HG03521 (cell line): ENCODE results near the gene TMF1.

Experiments
- ATAC-seq: cut with Tn5 transposase; IDR thresholded peaks from one replicate; pipeline ENCODE4 v1.9.1; 2021; ENCODE audit warnings: mild to moderate bottlenecking, moderate library complexity; ENCODE audit not compliant: unreplicated experiment

TMF1 gene

DNA sequence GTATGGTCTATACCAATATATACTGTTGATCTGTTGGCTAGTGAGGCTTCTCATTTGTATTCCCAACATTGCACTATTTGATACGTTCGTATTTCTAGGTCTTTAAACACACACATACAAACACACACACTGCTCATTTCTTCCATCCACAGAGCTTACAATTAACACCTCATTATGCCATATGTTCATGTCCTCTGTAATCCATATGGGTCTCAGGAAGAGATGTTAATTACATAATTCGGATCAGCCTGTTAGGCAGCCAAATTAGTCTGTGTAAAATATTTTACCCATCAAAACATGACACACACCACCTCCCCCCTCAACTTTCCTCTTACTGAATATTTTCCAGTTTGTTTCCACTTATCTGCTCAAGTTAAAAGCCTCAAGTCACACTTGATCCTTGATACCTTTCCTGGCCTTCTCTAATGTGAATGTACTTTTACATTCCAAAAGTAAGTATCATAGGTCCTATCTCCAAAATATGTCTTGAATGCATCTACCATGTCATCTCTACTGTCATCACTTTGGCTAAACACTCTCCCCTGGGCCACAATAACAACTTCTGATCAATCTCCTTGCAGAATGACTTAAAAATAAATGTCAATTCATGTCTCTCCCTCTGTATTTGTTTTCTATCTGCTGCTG, 66.9 kb downstream of the TMF1 start:
- no peak for ATAC-seq

- ATAC-seq: no peak
These were observed 68.1 kb downstream of the TMF1 start for GRCh38 chr3:68984011-68984530.

- no peak for ATAC-seq
These were observed 74.5 kb downstream of the TMF1 start for GRCh38 chr3:68977486-68978167.

DNA sequence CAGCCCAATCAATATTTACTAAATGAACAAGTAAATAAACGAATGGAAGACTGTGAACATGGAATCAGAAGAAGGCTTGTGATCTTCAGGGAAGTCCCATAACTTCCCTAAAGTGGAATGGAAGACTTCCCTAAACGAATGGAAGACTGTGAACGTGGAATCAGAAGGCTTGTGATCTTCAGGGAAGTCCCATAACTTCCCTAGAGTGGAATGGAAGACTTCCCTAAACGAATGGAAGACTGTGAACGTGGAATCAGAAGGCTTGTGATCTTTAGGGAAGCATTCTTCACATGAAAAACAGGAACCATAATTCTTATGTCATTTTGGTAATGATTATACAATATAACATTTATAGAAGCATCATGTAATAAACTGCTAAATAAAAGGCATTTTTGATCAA, 77.4 kb downstream of the TMF1 start:
- ATAC-seq: no peak

DNA sequence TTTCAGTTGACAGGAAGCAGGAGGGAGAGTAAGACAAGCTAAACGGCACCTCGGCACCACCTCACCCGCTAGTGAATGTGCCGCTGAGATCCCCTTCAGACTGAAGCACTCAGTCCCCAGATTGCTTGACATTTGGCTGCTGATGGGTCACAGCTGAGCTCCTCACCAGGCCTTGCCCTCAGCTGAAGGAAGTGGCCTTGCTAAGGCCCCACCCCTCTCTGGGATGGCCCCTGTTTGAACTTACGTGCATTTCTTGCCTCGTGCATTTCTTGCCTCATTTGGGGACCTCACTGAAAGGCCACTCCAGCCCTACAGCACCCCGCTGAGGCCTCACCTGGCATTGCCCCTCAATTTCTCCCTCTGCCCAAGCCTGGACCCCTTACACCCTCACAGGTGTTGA, 78.5 kb downstream of the TMF1 start:
- no peak for ATAC-seq

GRCh38 chr3:68972358-68972979, 79.7 kb downstream of the TMF1 start:
- ATAC-seq: no peak
